BLaER1 treated with 17β-estradiol and CSF1 and Interleukin-3, amounts not matched to agents 10 nM and 100 nM (cell line): ENCODE results near the gene CENPB.
A peak's percentile ranks its signal among the peaks of the same experiment; 100 is the strongest.

Source experiments
- H3K27ac ChIP-seq, 11 experiments: shearing (Covaris generic); formaldehyde crosslinking; 2 replicates each; pipeline ENCODE4 v1.8.1; 2022
- H3K27me3 ChIP-seq, 11 experiments: shearing (Covaris generic); formaldehyde crosslinking; 2 replicates each; pipeline ENCODE4 v1.8.1; 2022
- H3K36me3 ChIP-seq, 11 experiments: shearing (Covaris generic); formaldehyde crosslinking; 2 replicates each; pipeline ENCODE4 v1.8.1; 2022
- H3K4me1 ChIP-seq, 10 experiments: shearing (Covaris generic); formaldehyde crosslinking; 2 replicates each; pipeline ENCODE4 v1.8.1; 2022
- H3K4me2 ChIP-seq, 11 experiments: shearing (Covaris generic); formaldehyde crosslinking; 2 replicates each; pipeline ENCODE4 v1.8.1; 2022
- H3K4me3 ChIP-seq, 10 experiments: shearing (Covaris generic); formaldehyde crosslinking; 2 replicates each; pipeline ENCODE4 v1.8.1; 2022
- H3K9ac ChIP-seq, 11 experiments: shearing (Covaris generic); formaldehyde crosslinking; 2 replicates each; pipeline ENCODE4 v1.8.1; 2022
- H3K9me3 ChIP-seq, 11 experiments: shearing (Covaris generic); formaldehyde crosslinking; replicated peaks in 1 of 11; 2 replicates each; pipeline ENCODE4 v1.8.1; 2022
- H4K20me1 ChIP-seq, 11 experiments: shearing (Covaris generic); formaldehyde crosslinking; 2 replicates each; pipeline ENCODE4 v1.8.1; 2022
- Cebpa-rat ChIP-seq, 11 experiments: shearing (Covaris generic); IDR thresholded peaks; 2 replicates each; pipeline ENCODE4 v1.8.1; 2022

CENPB gene

DNA sequence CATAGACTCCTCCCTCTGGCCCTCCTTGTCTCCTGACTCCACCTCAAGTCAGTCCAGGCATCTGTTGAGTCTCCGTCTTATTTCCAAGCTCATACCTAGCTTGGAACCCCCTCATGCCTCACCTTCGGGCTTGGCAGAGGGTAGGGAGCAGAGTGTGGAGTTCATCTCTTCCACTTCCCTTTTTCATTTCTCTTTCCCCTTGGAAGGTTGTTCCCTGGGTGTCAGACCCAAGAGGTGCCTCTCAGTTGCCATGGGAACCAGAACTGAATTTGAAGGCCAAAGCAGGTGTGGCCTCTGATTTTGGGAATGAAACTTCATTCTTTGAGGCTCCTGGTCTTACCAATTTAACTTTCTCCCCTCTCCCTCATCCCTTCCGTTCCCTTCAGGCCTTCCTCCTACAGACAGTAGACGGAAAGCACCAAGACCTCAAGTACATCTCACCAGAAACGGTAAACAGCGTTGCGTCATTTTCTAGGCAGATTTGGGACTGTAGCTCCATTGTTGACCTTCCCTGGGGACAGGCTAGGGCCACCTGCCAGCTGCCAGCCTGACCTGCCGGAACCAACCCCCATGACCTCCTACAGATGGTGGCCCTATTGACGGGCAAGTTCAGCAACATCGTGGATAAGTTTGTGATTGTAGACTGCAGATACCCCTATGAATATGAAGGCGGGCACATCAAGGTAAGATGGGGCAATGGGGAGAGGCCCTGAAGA is 16.1 kb upstream of the CENPB start:
- H3K4me3 ChIP-seq: peak overlapping the region in 1 of 10 experiments; percentile 7; a peak in 1 of 20 replicates
- peaks cover 74 to 100% (median 93%) of the 10 kb centered on the region in 10 experiments for H3K4me1 ChIP-seq
- H3K27ac ChIP-seq: peak overlapping the region in 6 of 11 experiments; percentile 0 to 55 (median 37); a peak in 10 of 22 replicates
- peaks cover 56 to 90% (median 77%) of the 10 kb centered on the region in 11 experiments for H3K36me3 ChIP-seq
- no peaks in the 10 kb centered on the region for H3K27me3 ChIP-seq
- H4K20me1 ChIP-seq: peaks cover 0 to 15% (median 0%) of the 10 kb centered on the region in 11 experiments; a peak in 3 of 22 replicates
- H3K9ac ChIP-seq: peak overlapping the region in 3 of 11 experiments; percentile 0 to 36 (median 4); a peak in 4 of 22 replicates
- no peaks in the 10 kb centered on the region for H3K9me3 ChIP-seq
- H3K4me2 ChIP-seq: peak overlapping the region; percentile 57 to 88 (median 74)
- TF ChIP-seq Cebpa-rat (IDR thresholded peaks at IDR 0.05): peak in 1 of 11 experiments; percentile 42; a peak in 1 of 22 replicates

GRCh38 chr20:3801846-3802245 is 15.3 kb upstream of the CENPB start:
- Histone ChIP-seq H3K27ac (peak overlapping the region in 4 of 11 experiments; percentile 32 to 55 (median 46); a peak in 7 of 22 replicates), H3K4me1 (peaks cover 74 to 100% (median 93%) of the 10 kb centered on the region in 10 experiments), H3K27me3 (no peaks in the 10 kb centered on the region), H3K36me3 (peaks cover 56 to 94% (median 77%) of the 10 kb centered on the region in 11 experiments), H3K4me2 (peak overlapping the region; percentile 57 to 88 (median 74)), H4K20me1 (peaks cover 0 to 20% (median 0%) of the 10 kb centered on the region in 11 experiments; a peak in 4 of 22 replicates), H3K9ac (0 out of 22 replicates have a peak overlapping the region, but pooled peaks of 1 of the 11 experiments have one; percentile 4), H3K4me3 (no peak overlapping the region), H3K9me3 (no peaks in the 10 kb centered on the region)
- TF ChIP-seq Cebpa-rat (IDR thresholded peaks at IDR 0.05): no peak

DNA sequence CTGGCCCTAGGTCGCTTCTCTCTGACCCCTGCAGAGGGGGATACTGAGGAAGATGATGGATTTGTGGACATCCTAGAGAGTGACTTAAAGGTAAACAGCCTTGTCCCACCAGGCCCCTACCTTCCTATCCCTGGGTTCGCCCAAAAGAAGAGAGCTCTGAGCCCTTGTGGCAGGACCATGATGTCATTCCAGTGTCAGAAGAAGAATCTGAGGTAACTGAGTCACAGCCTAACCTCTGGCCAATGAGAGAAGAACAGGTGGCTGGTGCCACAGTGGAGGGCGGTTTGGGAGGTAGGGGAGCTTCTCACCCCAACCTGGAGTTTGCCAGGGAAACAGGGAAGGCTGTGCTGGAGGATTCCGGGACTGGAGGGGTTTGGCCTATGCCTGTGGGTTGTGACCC is 14.8 kb upstream of the CENPB start:
- no peak for TF ChIP-seq Cebpa-rat (IDR thresholded peaks at IDR 0.05)
- H3K9ac ChIP-seq: 0 out of 22 replicates have a peak overlapping the region, but pooled peaks of 1 of the 11 experiments have one; percentile 29
- peak overlapping the region in 4 of 11 experiments; percentile 32 to 55 (median 46); a peak in 4 of 22 replicates for H3K27ac ChIP-seq
- peak overlapping the region in 9 of 11 experiments; percentile 57 to 88 (median 78); a peak in 16 of 22 replicates for H3K4me2 ChIP-seq
- peaks cover 0 to 24% (median 0%) of the 10 kb centered on the region in 11 experiments; a peak in 6 of 22 replicates for H4K20me1 ChIP-seq
- no peaks in the 10 kb centered on the region for H3K27me3 ChIP-seq
- no peak overlapping the region for H3K4me3 ChIP-seq
- peaks cover 74 to 99% (median 93%) of the 10 kb centered on the region in 10 experiments for H3K4me1 ChIP-seq
- H3K9me3 ChIP-seq: no peaks in the 10 kb centered on the region
- peaks cover 56 to 91% (median 76%) of the 10 kb centered on the region in 11 experiments for H3K36me3 ChIP-seq

GRCh38 chr20:3800878-3801260 is 14.3 kb upstream of the CENPB start:
- Histone ChIP-seq H3K27me3 (no peaks in the 10 kb centered on the region), H4K20me1 (peaks cover 0 to 24% (median 0%) of the 10 kb centered on the region in 11 experiments; a peak in 6 of 22 replicates), H3K36me3 (peaks cover 54 to 87% (median 73%) of the 10 kb centered on the region in 11 experiments), H3K9me3 (no peaks in the 10 kb centered on the region), H3K27ac (peak overlapping the region in 2 of 11 experiments; percentile 27 to 55; a peak in 2 of 22 replicates), H3K4me2 (peak overlapping the region in 2 of 11 experiments; percentile 2 to 12; a peak in 2 of 22 replicates), H3K9ac (0 out of 22 replicates have a peak overlapping the region, but pooled peaks of 1 of the 11 experiments have one; percentile 16), H3K4me1 (peaks cover 74 to 95% (median 90%) of the 10 kb centered on the region in 10 experiments), H3K4me3 (no peak overlapping the region)
- TF ChIP-seq Cebpa-rat (IDR thresholded peaks at IDR 0.05): no peak

GRCh38 chr20:3800256-3800877 is 13.8 kb upstream of the CENPB start:
- peak overlapping the region in 2 of 11 experiments; percentile 27 to 55; a peak in 2 of 22 replicates for H3K27ac ChIP-seq
- peak overlapping the region in 5 of 11 experiments; percentile 89 to 99 (median 96); a peak in 5 of 22 replicates for H3K4me2 ChIP-seq
- H3K27me3 ChIP-seq: no peaks in the 10 kb centered on the region
- peaks cover 0 to 24% (median 0%) of the 10 kb centered on the region in 11 experiments; a peak in 6 of 22 replicates for H4K20me1 ChIP-seq
- peaks cover 50 to 82% (median 68%) of the 10 kb centered on the region in 11 experiments for H3K36me3 ChIP-seq
- H3K9ac ChIP-seq: peak overlapping the region in 2 of 11 experiments; percentile 19 to 41; a peak in 2 of 22 replicates
- peaks cover 76 to 93% (median 87%) of the 10 kb centered on the region in 10 experiments for H3K4me1 ChIP-seq
- no peak overlapping the region for H3K4me3 ChIP-seq
- no peaks in the 10 kb centered on the region for H3K9me3 ChIP-seq
- TF ChIP-seq Cebpa-rat (IDR thresholded peaks at IDR 0.05): no peak

DNA sequence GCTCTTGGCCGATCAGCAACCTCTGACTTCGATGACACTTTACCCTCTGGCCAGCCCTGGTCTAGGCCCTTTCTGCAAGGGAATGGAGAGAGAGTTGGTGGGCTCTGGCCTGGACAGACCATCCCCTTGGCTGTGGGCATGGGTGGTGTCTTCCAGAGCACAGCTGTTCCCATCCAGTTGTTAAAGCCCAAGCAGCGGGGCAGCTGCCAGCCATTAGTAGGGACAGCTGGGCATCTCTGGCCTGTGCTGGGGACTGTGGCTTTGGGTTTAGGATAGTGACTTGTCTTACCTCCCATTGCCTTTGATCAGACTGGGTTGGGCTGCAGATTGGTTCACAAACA is 12.3 kb upstream of the CENPB start:
- Histone ChIP-seq H3K4me2 (peak overlapping the region; percentile 89 to 100 (median 97)), H4K20me1 (peaks cover 0 to 24% (median 0%) of the 10 kb centered on the region in 11 experiments; a peak in 6 of 22 replicates), H3K4me3 (peak overlapping the region in 2 of 10 experiments; percentile 38 to 82; a peak in 1 of 20 replicates), H3K9me3 (no peaks in the 10 kb centered on the region), H3K4me1 (peaks cover 71 to 89% (median 80%) of the 10 kb centered on the region in 10 experiments), H3K27me3 (no peaks in the 10 kb centered on the region), H3K36me3 (peaks cover 38 to 67% (median 55%) of the 10 kb centered on the region in 11 experiments), H3K27ac (peak overlapping the region in 3 of 11 experiments; percentile 0 to 12 (median 4); a peak in 2 of 22 replicates), H3K9ac (peak overlapping the region in 7 of 11 experiments; percentile 8 to 83 (median 40); a peak in 7 of 22 replicates)
- no peak for TF ChIP-seq Cebpa-rat (IDR thresholded peaks at IDR 0.05)

GRCh38 chr20:3798373-3798768 is 11.8 kb upstream of the CENPB start:
- peak overlapping the region in 4 of 10 experiments; percentile 73 to 90 (median 80); a peak in 7 of 20 replicates for H3K4me3 ChIP-seq
- H3K27ac ChIP-seq: peak overlapping the region in 5 of 11 experiments; percentile 0 to 77 (median 12); a peak in 4 of 22 replicates
- peaks cover 0 to 24% (median 0%) of the 10 kb centered on the region in 11 experiments; a peak in 6 of 22 replicates for H4K20me1 ChIP-seq
- H3K27me3 ChIP-seq: no peaks in the 10 kb centered on the region
- H3K4me1 ChIP-seq: peaks cover 66 to 84% (median 75%) of the 10 kb centered on the region in 10 experiments
- no peaks in the 10 kb centered on the region for H3K9me3 ChIP-seq
- no peak for TF ChIP-seq Cebpa-rat (IDR thresholded peaks at IDR 0.05)
- peaks cover 33 to 62% (median 50%) of the 10 kb centered on the region in 11 experiments for H3K36me3 ChIP-seq
- H3K9ac ChIP-seq: peak overlapping the region in 9 of 11 experiments; percentile 11 to 92 (median 82); a peak in 11 of 22 replicates
- H3K4me2 ChIP-seq: peak overlapping the region; percentile 89 to 100 (median 97)
